ENCODE results near the gene CDK14. TPM values are rescaled to one million over a fixed set of nuclear protein-coding genes. Genes with fewer than 3 reads are reported as not detected.

The CDK14 gene
- total RNA-seq, 2 donors from 2014 or later, result 8.7 to 13.4 TPM

DNA sequence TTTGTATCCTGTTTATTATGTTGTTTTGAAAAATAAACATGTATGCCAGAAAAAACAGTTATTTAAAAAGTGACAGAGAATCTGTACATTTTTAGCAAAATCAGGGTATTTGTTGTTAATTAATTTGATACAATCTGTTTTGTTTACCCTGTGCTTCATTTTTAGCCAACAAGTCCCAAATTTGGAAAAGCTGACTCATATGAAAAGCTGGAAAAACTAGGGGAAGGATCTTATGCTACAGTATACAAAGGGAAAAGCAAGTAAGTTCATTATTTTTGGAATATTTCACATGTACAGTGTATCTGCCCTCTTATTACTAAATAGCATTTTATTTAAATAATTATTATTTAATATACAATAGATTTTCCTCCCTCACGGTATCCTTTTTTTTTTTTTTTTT lies 151.4 kb downstream of the CDK14 start:
- Histone ChIP-seq H3K4me1 (ENCODE audit: control insufficient read depth, insufficient read depth, low read length) (no peaks in the 10 kb centered on the region), H3K27ac (ENCODE audit: low read depth, low read length) (no peak overlapping the region), H3K27me3 (ENCODE audit: control insufficient read depth, insufficient read depth, low read length, poor library complexity, severe bottlenecking) (no peaks in the 10 kb centered on the region), H3K9me3 (ENCODE audit: control insufficient read depth, low read length) (no peaks in the 10 kb centered on the region), H3K9ac (ENCODE audit: extremely low read depth, low read length, poor library complexity, severe bottlenecking) (no peak overlapping the region), H3K4me3 (ENCODE audit: low read length) (no peak overlapping the region), H3K36me3 (ENCODE audit: control insufficient read depth, insufficient read depth, low read length) (no peaks in the 10 kb centered on the region)
- Mint-ChIP-seq H3K27me3 (ENCODE audit: insufficient read depth) (no peaks in the 10 kb centered on the region), H3K4me1 (peaks cover 5% of the 10 kb centered on the region), H3K9me3 (peaks cover 3% of the 10 kb centered on the region), H3K27ac (no peak overlapping the region), H3K4me3 (no peak overlapping the region), H3K36me3 (ENCODE audit: low read depth) (no peaks in the 10 kb centered on the region)
- no CpG with 5 or more reads among the region's 1 CpG for WGBS, 2 experiments (ENCODE audit: insufficient coverage in 1 of 2, insufficient read length in 1 of 2)
- DNase-seq, result no peak
- TF ChIP-seq, protein P1, sequence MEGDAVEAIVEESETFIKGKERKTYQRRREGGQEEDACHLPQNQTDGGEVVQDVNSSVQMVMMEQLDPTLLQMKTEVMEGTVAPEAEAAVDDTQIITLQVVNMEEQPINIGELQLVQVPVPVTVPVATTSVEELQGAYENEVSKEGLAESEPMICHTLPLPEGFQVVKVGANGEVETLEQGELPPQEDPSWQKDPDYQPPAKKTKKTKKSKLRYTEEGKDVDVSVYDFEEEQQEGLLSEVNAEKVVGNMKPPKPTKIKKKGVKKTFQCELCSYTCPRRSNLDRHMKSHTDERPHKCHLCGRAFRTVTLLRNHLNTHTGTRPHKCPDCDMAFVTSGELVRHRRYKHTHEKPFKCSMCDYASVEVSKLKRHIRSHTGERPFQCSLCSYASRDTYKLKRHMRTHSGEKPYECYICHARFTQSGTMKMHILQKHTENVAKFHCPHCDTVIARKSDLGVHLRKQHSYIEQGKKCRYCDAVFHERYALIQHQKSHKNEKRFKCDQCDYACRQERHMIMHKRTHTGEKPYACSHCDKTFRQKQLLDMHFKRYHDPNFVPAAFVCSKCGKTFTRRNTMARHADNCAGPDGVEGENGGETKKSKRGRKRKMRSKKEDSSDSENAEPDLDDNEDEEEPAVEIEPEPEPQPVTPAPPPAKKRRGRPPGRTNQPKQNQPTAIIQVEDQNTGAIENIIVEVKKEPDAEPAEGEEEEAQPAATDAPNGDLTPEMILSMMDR (conservative IDR thresholded peaks at IDR 0.05), result no peak

DNA sequence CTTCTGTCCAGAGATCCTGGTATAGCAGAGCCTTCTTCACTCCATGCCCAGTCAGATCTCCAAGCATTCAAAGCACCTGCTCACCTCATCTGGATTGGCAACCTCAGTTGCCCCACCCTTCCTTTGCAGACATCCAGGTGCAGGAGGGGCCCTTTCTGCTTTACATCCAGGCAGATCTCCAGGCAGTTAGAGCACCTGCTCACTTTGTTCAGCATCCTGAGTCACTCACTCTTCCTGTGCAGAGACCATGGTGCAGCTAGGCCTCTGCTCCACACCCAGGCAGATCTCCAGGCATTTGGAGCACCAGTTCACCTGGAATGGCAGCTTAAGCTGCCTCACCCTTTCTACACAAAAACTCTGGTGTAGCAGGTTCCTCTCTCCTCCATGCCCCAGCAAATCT lies 153.1 kb downstream of the CDK14 start:
- TF ChIP-seq, protein P1 (conservative IDR thresholded peaks at IDR 0.05), result no peak
- H3K9me3 Mint-ChIP-seq, result peaks cover 3% of the 10 kb centered on the region

DNA sequence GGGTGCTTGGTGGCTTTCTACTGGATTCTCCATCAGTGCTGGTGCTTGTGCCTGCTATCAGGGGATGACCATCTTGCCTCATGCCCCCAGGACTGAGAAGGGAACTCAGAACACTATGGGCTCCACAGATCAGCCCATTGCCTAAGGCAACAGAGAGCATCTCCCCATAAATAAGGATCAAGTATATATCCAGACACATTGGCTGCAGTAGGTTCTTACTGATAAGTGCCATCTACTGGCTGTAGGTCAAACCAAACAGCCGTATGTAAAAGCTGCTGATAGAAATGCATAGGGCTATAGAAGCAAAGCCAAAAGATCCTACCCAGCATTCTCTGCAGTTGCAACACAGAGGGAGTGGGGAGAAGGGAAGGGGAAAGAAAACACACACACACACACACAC lies 153.7 kb downstream of the CDK14 start:
- no peaks in the 10 kb centered on the region for H3K27me3 ChIP-seq (ENCODE audit: control insufficient read depth, insufficient read depth, low read length, poor library complexity, severe bottlenecking)
- 56% methylated on average over 1 of the region's 1 CpG; no CpG with 5 or more reads in 1 of the 2 experiments for WGBS, 2 experiments (ENCODE audit: insufficient coverage in 1 of 2, insufficient read length in 1 of 2)

More for the DNA sequence above, 153.1 kb downstream of the CDK14 start:
- H3K9me3 ChIP-seq (ENCODE audit: control insufficient read depth, low read length), result no peaks in the 10 kb centered on the region
- H3K27me3 Mint-ChIP-seq (ENCODE audit: insufficient read depth), result no peaks in the 10 kb centered on the region
- no peaks in the 10 kb centered on the region for H3K36me3 ChIP-seq (ENCODE audit: control insufficient read depth, insufficient read depth, low read length)
- no peaks in the 10 kb centered on the region for H3K27me3 ChIP-seq (ENCODE audit: control insufficient read depth, insufficient read depth, low read length, poor library complexity, severe bottlenecking)
- no peak overlapping the region for H3K27ac Mint-ChIP-seq
- no peak for DNase-seq
- no peak overlapping the region for H3K4me3 Mint-ChIP-seq
- no peak overlapping the region for H3K9ac ChIP-seq (ENCODE audit: extremely low read depth, low read length, poor library complexity, severe bottlenecking)
- H3K4me1 ChIP-seq (ENCODE audit: control insufficient read depth, insufficient read depth, low read length), result no peaks in the 10 kb centered on the region
- H3K4me3 ChIP-seq (ENCODE audit: low read length), result no peak overlapping the region
- peaks cover 2% of the 10 kb centered on the region for H3K4me1 Mint-ChIP-seq
- H3K27ac ChIP-seq (ENCODE audit: low read depth, low read length), result no peak overlapping the region
- H3K36me3 Mint-ChIP-seq (ENCODE audit: low read depth), result no peaks in the 10 kb centered on the region

More for the DNA sequence above, 153.7 kb downstream of the CDK14 start:
- Histone ChIP-seq H3K9ac (ENCODE audit: extremely low read depth, low read length, poor library complexity, severe bottlenecking) (no peak overlapping the region), H3K36me3 (ENCODE audit: control insufficient read depth, insufficient read depth, low read length) (no peaks in the 10 kb centered on the region), H3K9me3 (ENCODE audit: control insufficient read depth, low read length) (no peaks in the 10 kb centered on the region), H3K4me3 (ENCODE audit: low read length) (no peak overlapping the region), H3K27ac (ENCODE audit: low read depth, low read length) (no peak overlapping the region), H3K4me1 (ENCODE audit: control insufficient read depth, insufficient read depth, low read length) (no peaks in the 10 kb centered on the region)
- H3K27ac Mint-ChIP-seq, result no peak overlapping the region
- no peak overlapping the region for H3K4me3 Mint-ChIP-seq
- TF ChIP-seq, protein P1 (conservative IDR thresholded peaks at IDR 0.05), result peak; percentile 65
- peaks cover 3% of the 10 kb centered on the region for H3K9me3 Mint-ChIP-seq
- H3K27me3 Mint-ChIP-seq (ENCODE audit: insufficient read depth), result no peaks in the 10 kb centered on the region
- peaks cover 2% of the 10 kb centered on the region for H3K4me1 Mint-ChIP-seq
- DNase-seq, result no peak
- no peaks in the 10 kb centered on the region for H3K36me3 Mint-ChIP-seq (ENCODE audit: low read depth)
